K562 (cell line): ENCODE measurements around the gene PTGES3L. TPM values are rescaled to one million over a fixed set of nuclear protein-coding genes. Genes with fewer than 3 reads are reported as not detected.

Source experiments
- ATF6 ChIP-seq: sonication (generic); formaldehyde crosslinking; IDR thresholded peaks from 2 replicates; pipeline ENCODE4 v1.4.0; 2020; ENCODE audit warnings: mild to moderate bottlenecking, missing genetic modification reagents
- CHCHD3 ChIP-seq: fragments of 250-450 bp; sonication (Bioruptor Pico); IDR thresholded peaks from 2 replicates; pipeline ENCODE4 v2.1.2; 2022; ENCODE audit warnings: mild to moderate bottlenecking
- E2F6 ChIP-seq, 2 experiments: IDR thresholded peaks; 2 replicates each; pipeline ENCODE4 v1.6.1; 2011; ENCODE audit warnings: borderline replicate concordance in 1 of 2, control low read depth in 1 of 2, low read depth in 1 of 2, low read length in 1 of 2, mild to moderate bottlenecking in 1 of 2, mixed read lengths in 1 of 2, moderate library complexity in 1 of 2; ENCODE audit not compliant: insufficient read depth in 1 of 2, insufficient read length in 1 of 2, poor library complexity in 1 of 2, severe bottlenecking in 1 of 2; ENCODE audit errors: extremely low read depth in 1 of 2
- ELF4 ChIP-seq: fragments of 450-650 bp; formaldehyde crosslinking; IDR thresholded peaks from 2 replicates; pipeline ENCODE4 v1.4.0; 2022; ENCODE audit warnings: missing genetic modification characterization
- GABPB2 ChIP-seq: fragments of 250-450 bp; sonication (Bioruptor Pico); conservative IDR thresholded peaks from 2 replicates; pipeline ENCODE4 v1.5.1; 2021; ENCODE audit warnings: mild to moderate bottlenecking
- HCFC1 ChIP-seq: IDR thresholded peaks from 2 replicates; pipeline ENCODE4 v1.6.1; 2012; ENCODE audit warnings: low read depth, low read length, improper control_type of control experiment
- MECOM ChIP-seq: fragments of 250-450 bp; sonication (Bioruptor Pico); IDR thresholded peaks from 2 replicates; pipeline ENCODE4 v1.8.0; 2022; ENCODE audit warnings: inconsistent platforms
- MLX ChIP-seq, 2 experiments: fragments of 450-650 bp in 1 of 2; sonication (generic) in 1 of 2; formaldehyde crosslinking; conservative IDR thresholded peaks; 2 replicates each; pipeline versions ENCODE4 v1.4.0 to v1.8.1; 2020 to 2022; ENCODE audit warnings: mild to moderate bottlenecking in 1 of 2, missing genetic modification reagents in 1 of 2
- NCOA1 ChIP-seq: fragments of 450-650 bp; IDR thresholded peaks from 2 replicates; pipeline ENCODE4 v1.6.1; 2016; ENCODE audit warnings: low read depth
- NCOR1 ChIP-seq: fragments of 450-650 bp; IDR thresholded peaks from 2 replicates; pipeline ENCODE4 v1.6.1; 2016; ENCODE audit warnings: mild to moderate bottlenecking, moderate library complexity
- PREB ChIP-seq: sonication (generic); formaldehyde crosslinking; IDR thresholded peaks from 2 replicates; pipeline ENCODE4 v1.8.1; 2023; ENCODE audit warnings: mild to moderate bottlenecking, missing genetic modification reagents
- RCOR1 ChIP-seq, 2 experiments: IDR thresholded peaks; 2 replicates each; pipeline ENCODE4 v1.6.1; 2012; ENCODE audit warnings: low read depth in 2 of 2, low read length in 2 of 2, borderline replicate concordance in 1 of 2, improper control_type of control experiment in 1 of 2
- SIN3A ChIP-seq, 2 experiments: fragments of 150-350 bp in 1 of 2; IDR thresholded peaks; 2 replicates each; pipeline ENCODE4 v1.6.1; 2011 to 2016; ENCODE audit warnings: borderline replicate concordance in 2 of 2, low read depth in 2 of 2, low read length in 2 of 2, mild to moderate bottlenecking in 2 of 2, moderate library complexity in 2 of 2; ENCODE audit not compliant: control insufficient read depth in 1 of 2
- TBL1XR1 ChIP-seq, 2 experiments: IDR thresholded peaks; 2 replicates each; pipeline ENCODE4 v1.6.1; 2012; ENCODE audit warnings: improper control_type of control experiment in 2 of 2, low read length in 2 of 2, mild to moderate bottlenecking in 1 of 2
- TCF7L2 ChIP-seq: fragments of 150-350 bp; IDR thresholded peaks from 2 replicates; pipeline ENCODE4 v1.6.1; 2016; ENCODE audit warnings: low read depth, mild to moderate bottlenecking, low read length, moderate library complexity
- ZFP36 ChIP-seq: fragments of 150-350 bp; IDR thresholded peaks from 2 replicates; pipeline ENCODE4 v1.6.1; 2018; ENCODE audit warnings: low read length, low read depth; ENCODE audit not compliant: partially characterized antibody
- ZNF175 ChIP-seq: fragments of 200-800 bp; sonication (Bioruptor generic); IDR thresholded peaks from 2 replicates; pipeline ENCODE4 v1.6.1; 2016; ENCODE audit warnings: low read depth, mild to moderate bottlenecking, missing genetic modification characterization, missing compliant biosample characterization
- ZNF384 ChIP-seq: IDR thresholded peaks from 2 replicates; pipeline ENCODE4 v1.6.1; 2012; ENCODE audit warnings: low read depth, low read length, improper control_type of control experiment
- ZNF639 ChIP-seq, 2 experiments: fragments of 200-800 bp in 1 of 2; sonication (Bioruptor generic) in 1 of 2; sonication (generic) in 1 of 2; formaldehyde crosslinking in 1 of 2; IDR thresholded peaks in 1 of 2; conservative IDR thresholded peaks in 1 of 2; 2 replicates each; pipeline versions ENCODE4 v1.5.0 to v1.6.1; 2016 to 2020; ENCODE audit warnings: missing compliant biosample characterization in 1 of 2, missing genetic modification characterization in 1 of 2, missing genetic modification reagents in 1 of 2
- polyA plus RNA-seq, 8 experiments: library from polyadenylated mRNA; depleted of rRNA in 4 of 8; stranded (reverse) in 5 of 8; unstranded in 3 of 8; fragments of >200 nt; fragmentation: Nextera tagmentation in 2 of 8; fragmentation: Illumina TruSeq in 1 of 8; extraction: Ambion mirVana in 2 of 8; extraction: Trizol in 1 of 8; gene quantifications; 2 replicates each; pipeline versions ENCODE4 v1.2.1 to v1.2.3, GENCODE V29; 2011 to 2014; ENCODE audit warnings: inconsistent platforms in 1 of 8, missing spikeins in 1 of 8
- total RNA-seq, 7 experiments: library from RNA; depleted of rRNA in 6 of 7; stranded (reverse); fragments of >200 nt in 6 of 7; fragmentation: Illumina TruSeq in 2 of 7; extraction: Trizol in 2 of 7; gene quantifications; 2 replicates each; pipeline versions ENCODE4 v1.2.1 to v1.2.3, GENCODE V29; 2011 to 2021; ENCODE audit warnings: low replicate concordance in 1 of 7

PTGES3L gene
- total and polyA plus RNA-seq, 9 of the 15 experiments (the other 6 are each of a cell fraction or from before 2014, with no cell fraction given) = 6.0 to 16.0 (median 9.6) TPM

GRCh38 chr17:43006639-43007551 lies 27.0 kb upstream of the PTGES3L start, which contains the start of gene IFI35 (continued):
- TF ChIP-seq E2F6 (IDR thresholded peaks at IDR 0.05; ENCODE audit: borderline replicate concordance in 1 of 2, extremely low read depth in 1 of 2, insufficient read depth in 1 of 2, insufficient read length in 1 of 2, low read depth in 1 of 2, low read length in 1 of 2, poor library complexity in 1 of 2, severe bottlenecking in 1 of 2) (peak in 1 of 2 experiments; percentile 24), TBL1XR1 (IDR thresholded peaks at IDR 0.05; ENCODE audit: low read length in 2 of 2) (peak in 1 of 2 experiments; percentile 36; a peak in 1 of 4 replicates), ZNF175 (CRISPR knock-in tag) (no peak), ZNF384 (0 out of 2 replicates have a peak, but pooled peaks have one; percentile 43), SIN3A (IDR thresholded peaks at IDR 0.05; ENCODE audit: borderline replicate concordance in 2 of 2, control insufficient read depth in 1 of 2, low read depth in 2 of 2, low read length in 2 of 2) (peak; percentile 48 to 72; a peak in 2 of 4 replicates), NCOA1 (no peak), MECOM (CRISPR knock-in tag) (no peak), PREB (no peak), ZFP36 (no peak), HCFC1 (peak; percentile 37; the same call in 1 of the 2 replicates), CHCHD3 (CRISPR knock-in tag) (no peak), NCOR1 (no peak), ZNF639 (CRISPR knock-in tag; conservative IDR thresholded peaks at IDR 0.05 in 1 of 2, IDR thresholded peaks at IDR 0.05 in 1 of 2) (no peak), TCF7L2 (no peak), GABPB2 (CRISPR knock-in tag) (no peak), ELF4 (CRISPR knock-in tag) (peak; percentile 24; the same call in 1 of the 2 replicates), MLX (CRISPR knock-in tag; conservative IDR thresholded peaks at IDR 0.05) (no peak), ATF6 (CRISPR knock-in tag) (no peak), RCOR1 (IDR thresholded peaks at IDR 0.05; ENCODE audit: borderline replicate concordance in 1 of 2, low read depth in 2 of 2, low read length in 2 of 2) (peak in 1 of 2 experiments; percentile 51; a peak in 1 of 4 replicates)
